Right kidney (tissue), 1 donor: ENCODE measurements around the gene LMX1B.

Experiments used
- DNase-seq: peaks from one replicate; pipeline ENCODE4 v3.0.0-alpha.2; 2016

Gene LMX1B

GRCh38 chr9:126618190-126618584, 4.5 kb downstream of the LMX1B start:
- peak; percentile 31 for DNase-seq

GRCh38 chr9:126618585-126619360, 5.0 kb downstream of the LMX1B start:
- peak; percentile 75 for DNase-seq

GRCh38 chr9:126619361-126620135, 5.8 kb downstream of the LMX1B start:
- DNase-seq, result no peak

DNA sequence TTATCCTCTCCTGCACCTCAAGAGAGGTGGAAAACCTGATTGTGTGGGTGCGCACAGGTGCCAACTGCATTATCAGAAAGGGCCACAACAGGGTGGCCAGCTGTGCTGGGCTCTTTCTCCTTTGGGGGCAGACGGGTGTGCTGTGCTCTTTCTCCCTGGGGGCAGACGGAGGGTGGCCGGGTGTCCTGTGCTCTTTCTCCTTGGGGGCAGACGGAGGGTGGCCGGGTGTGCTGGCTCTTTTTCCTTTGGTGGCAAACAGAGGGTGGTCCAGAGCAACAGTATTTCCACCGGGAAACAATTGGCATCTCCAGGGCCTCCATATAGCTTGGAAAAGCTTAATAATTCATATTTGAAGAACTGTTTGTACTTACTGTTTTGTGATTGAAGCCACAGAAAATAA, 6.8 kb downstream of the LMX1B start:
- no peak for DNase-seq

DNA sequence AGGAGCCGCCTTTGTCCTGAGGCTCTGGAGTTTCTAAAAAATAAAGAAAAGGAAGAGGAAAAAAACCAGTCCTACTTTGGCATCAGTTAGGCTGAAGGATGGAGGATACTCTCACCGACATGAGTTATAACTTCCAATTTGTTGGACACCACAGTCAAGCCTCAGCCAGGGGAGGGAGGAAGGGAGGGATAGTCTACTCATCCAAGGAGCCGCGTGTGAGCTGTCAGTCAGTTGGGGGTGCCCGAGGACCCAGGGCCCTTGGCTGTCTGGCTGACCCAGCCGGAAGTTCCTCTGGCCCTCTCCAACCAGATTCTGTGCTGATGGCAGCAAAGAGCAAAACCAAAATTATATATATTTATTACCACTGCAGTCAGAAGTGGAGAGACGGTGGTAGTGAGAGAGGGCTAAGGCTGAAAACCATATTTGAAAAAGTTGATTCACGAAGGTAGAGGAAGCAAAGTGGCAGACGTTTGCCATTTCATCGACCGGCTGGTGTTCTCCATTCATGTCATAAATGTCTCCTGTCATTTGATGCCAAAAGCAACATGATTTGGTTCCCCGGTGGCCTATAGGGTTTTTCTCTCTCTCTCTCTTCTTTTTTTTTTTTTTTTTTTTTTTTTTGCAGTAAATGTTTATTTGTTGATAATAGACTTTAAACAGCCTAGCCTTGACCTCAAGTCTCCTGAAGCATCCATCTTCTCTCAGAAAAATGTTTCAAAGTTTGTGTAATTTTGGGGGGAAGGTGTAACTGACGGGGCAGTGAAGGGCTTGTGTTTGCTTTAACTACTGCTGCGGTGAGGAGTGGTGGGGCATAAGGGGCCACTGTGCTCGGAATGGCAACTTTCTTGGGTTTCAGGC, 7.6 kb downstream of the LMX1B start:
- no peak for DNase-seq

- no peak for DNase-seq
These were observed 8.4 kb downstream of the LMX1B start for GRCh38 chr9:126621919-126622735.

- DNase-seq, result no peak
These were observed 9.6 kb downstream of the LMX1B start for GRCh38 chr9:126623314-126623666.

DNA sequence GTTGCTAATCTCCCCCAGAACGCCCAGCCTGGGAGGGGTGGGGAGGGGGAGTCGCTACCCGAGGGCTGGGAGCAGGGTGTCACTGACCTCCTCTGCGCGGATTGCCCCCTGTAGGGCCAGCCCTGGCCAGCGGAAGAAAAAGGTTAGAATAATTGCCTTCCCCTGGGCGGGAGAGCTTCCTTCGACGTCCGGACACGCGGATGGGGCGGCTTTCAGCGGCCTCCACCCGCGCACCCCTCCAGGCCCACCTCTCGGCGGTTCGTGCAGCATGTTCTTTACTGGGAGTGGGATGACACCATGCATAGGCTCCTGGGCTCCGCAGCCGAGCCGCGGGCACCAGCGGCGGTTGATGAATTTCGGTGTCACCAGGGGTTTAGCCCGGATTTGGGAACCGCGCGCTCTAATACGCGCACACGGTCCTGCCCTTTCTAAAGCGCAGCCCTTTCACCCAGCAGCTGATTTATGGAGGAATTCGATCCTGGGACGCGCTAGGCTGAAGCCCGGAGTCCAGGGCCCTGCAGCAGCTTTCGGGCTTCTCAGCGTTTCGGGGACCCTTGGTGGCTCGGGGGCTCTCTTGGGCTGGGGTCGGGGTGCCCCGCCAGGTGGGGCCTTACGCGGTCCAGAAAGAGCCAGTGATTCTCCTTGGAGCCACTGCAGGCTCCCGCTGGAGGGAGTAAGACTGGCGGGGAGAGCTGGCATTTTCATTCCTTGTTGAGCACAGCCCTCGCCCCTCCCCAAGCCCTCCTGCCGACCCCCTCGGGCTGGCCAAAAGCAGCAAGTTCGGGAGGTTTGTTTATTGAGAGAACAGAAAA, 10.1 kb downstream of the LMX1B start:
- DNase-seq, result peak; percentile 83

- DNase-seq, result no peak
These were observed 10.7 kb downstream of the LMX1B start for GRCh38 chr9:126624479-126624826.

GRCh38 chr9:126624912-126625311, 11.2 kb downstream of the LMX1B start:
- DNase-seq, result peak; percentile 60

GRCh38 chr9:126625329-126626126, 11.8 kb downstream of the LMX1B start:
- DNase-seq, result no peak

DNA sequence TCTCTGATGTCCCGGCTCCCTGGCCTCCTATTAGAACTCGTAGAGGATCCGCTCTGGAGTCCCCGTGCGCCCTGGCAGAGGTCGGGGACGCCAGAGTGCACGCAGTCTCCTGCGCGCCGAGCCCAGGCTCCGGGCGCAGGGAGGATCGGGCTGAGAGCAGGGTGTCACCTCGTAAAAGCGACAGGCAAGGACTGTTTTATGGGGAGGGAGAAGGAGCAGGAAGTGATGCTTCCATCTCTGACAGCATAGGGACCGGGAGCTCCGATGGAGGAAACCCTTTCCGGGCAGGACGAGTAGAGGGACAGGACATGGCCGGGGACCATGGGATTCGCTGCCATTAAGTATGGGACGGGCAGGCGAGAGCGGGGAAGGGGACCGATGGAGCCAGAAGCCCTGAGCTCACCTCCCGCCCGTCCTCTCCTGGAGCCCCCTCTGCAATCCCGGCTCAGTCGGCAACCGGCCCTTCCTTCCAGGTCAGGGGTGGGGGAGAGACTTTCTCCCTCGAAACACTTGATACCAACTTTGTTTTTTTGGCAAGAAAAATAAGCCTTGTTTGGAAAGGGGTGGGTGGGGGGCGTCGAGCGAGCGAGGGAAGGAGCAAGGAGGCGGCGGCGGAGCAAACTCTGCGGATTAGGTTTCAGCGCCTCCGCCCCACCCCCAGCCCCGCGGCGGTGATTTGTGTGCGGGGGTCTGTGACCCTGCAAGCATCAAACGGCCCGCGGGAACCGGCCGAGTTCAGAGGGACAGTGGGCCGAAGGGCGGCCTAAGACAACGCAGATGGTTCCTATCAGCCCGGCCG, 12.6 kb downstream of the LMX1B start:
- DNase-seq, result peak; percentile 85

GRCh38 chr9:126626926-126627233, 13.2 kb downstream of the LMX1B start:
- no peak for DNase-seq

DNA sequence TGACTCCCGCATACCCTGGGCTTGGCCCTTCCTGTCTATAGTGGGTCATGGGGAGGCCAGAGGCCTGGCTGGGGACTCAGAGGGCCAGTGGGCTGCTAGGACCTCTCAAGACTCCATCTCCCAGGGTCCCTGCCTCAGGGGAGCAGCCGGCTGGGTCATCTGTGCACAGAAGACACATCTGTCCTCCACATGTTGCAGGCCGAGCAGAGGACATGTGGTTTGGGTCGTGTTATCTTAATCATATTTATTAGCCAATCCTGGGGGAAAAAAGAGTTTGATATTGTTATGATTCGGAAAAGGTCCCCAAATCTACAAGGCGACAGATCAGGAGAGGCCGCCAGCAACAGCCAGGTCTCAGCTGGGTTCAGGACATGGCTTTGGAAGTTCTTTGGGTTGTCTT, 14.4 kb downstream of the LMX1B start:
- no peak for DNase-seq

GRCh38 chr9:126628969-126629674, 15.4 kb downstream of the LMX1B start:
- no peak for DNase-seq

GRCh38 chr9:126630458-126631237, 16.9 kb downstream of the LMX1B start:
- DNase-seq, result no peak

GRCh38 chr9:126631254-126631653, 17.5 kb downstream of the LMX1B start:
- no peak for DNase-seq

DNA sequence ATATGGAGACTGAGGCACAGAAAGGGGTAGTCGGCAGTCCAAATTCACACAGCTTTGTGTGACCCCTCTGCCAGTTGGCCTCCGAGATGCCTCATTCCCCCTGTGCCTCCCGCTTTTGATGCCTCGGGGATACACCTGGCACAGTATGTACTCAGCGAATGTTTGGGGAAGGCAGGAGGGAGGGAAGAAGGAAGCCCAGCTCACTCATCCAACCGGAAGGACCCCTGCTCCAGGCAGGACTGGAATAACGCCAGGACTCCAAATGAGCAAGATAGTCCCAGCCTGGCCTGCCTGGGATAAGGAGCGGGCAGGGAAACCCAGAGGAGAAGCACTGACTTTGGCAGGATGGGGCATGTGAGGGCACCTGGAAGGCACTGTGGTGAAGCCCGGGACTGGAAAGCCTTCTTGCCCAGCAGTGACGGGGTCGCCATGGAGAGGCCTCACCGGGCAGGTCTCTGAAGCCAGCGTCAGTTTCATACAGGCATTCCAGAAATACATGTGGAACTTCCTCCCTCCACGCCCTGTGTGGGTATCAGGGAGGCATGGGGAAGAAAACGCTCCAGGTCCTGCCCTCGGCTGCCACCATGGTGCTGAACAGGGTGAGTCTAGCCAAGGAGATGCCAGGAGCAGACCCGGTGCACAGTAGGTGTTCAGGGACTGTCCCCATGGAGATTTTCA, 20.3 kb downstream of the LMX1B start:
- DNase-seq, result no peak
